Central memory CD8-positive, alpha-beta T cell (primary cell): ENCODE measurements around the gene KRTAP10-5.

Experiments
- ATAC-seq: fragments of 150-1000 bp; cut with Tn5 transposase; replicated peaks from 2 replicates; pipeline ENCODE4 v1.10.0; 2022; ENCODE audit warnings: mild to moderate bottlenecking, moderate FRiP score, moderate number of reproducible peaks; ENCODE audit not compliant: poor library complexity, severe bottlenecking; ENCODE audit errors: extremely low read depth
- DNase-seq, 2 donors: peaks; one replicate each; pipeline ENCODE4 v3.0.0; 2021; ENCODE audit warnings: low spot score in 2 of 2
- H3K27ac Mint-ChIP-seq: one replicate; pipeline ENCODE4 v1.8.0; 2022; ENCODE audit warnings: low read depth, mild to moderate bottlenecking, moderate library complexity, mixed read lengths
- H3K27me3 Mint-ChIP-seq: one replicate; pipeline ENCODE4 v1.8.0; 2022; ENCODE audit warnings: mixed read lengths
- H3K36me3 Mint-ChIP-seq: one replicate; pipeline ENCODE4 v1.8.0; 2022; ENCODE audit warnings: mild to moderate bottlenecking, moderate library complexity, mixed read lengths; ENCODE audit not compliant: insufficient read depth
- H3K4me1 Mint-ChIP-seq: one replicate; pipeline ENCODE4 v1.8.0; 2022; ENCODE audit warnings: mixed read lengths
- H3K4me3 Mint-ChIP-seq: one replicate; pipeline ENCODE4 v1.8.0; 2022; ENCODE audit warnings: mild to moderate bottlenecking, moderate library complexity, mixed read lengths
- H3K9me3 Mint-ChIP-seq: one replicate; pipeline ENCODE4 v1.8.0; 2022; ENCODE audit warnings: mixed read lengths

Gene KRTAP10-5

DNA sequence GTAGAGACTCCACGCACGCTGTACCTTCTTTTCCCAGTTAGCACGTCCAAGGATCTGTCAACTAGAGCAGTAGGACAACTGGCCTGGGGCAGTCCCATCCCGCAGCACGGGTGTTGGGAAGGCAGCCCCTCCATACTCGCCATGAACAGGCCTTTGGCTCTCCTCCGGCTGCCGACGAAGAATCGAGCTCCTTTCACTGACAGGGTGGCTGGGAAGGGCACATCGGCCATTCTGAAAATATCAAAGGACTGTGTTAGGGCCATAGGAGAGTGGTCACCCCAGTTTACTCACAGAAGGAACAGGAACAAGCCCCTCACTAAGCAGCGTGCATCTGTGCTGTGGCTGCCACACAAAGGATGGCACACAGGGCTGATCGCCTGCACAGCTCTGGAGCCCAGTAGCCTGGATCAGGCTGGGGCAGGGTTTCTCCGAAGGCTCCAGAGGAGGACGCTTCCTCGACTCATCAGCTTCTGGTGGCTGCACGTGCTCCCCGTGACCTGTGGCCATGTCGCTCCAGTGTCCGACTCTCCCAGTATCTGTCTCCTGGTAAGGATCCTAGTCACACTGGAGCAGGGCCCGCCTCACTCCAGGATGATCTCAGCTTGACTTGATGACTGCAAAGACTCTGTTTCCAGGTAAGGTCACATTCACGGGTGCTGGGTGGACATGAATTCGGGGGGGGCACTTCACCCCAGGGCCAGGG lies 49.4 kb downstream of the KRTAP10-5 start:
- Mint-ChIP-seq H3K27ac (no peak overlapping the region), H3K27me3 (no peaks in the 10 kb centered on the region), H3K4me3 (no peak overlapping the region), H3K36me3 (peaks cover 2% of the 10 kb centered on the region), H3K9me3 (no peaks in the 10 kb centered on the region), H3K4me1 (no peaks in the 10 kb centered on the region)
- DNase-seq, result no peak
- no peak for ATAC-seq

DNA sequence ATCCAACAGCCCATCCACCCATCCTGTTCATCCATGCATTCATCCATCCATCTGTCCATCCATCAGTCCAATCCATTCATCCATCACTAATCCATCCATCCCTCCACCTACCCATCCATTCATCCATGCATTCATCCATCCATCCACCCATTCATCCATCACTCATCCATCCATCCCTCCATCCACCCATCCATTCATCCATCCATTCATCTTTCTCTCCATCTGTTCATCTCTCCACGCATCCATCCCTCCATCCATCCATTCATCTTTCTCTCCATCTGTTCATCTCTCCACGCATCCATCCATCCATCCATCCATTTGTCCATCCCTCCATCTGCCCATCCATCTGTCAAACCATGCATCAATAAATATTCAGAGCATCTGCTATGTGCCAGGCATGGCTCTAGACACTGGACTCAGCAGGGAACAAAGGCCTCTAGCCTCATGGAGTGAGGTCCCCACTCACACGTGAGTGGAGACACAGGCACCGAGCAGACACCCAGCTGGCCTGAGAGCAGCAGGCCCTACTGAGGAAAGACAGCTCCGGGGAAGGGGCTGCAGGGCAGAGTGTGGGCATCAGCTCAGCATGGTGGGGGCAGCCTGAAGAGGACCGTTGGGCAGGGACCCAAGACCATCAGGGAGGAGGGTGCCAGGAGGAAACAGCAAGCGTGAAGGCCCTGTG lies 50.0 kb downstream of the KRTAP10-5 start:
- Mint-ChIP-seq H3K27ac (no peak overlapping the region), H3K4me3 (no peak overlapping the region), H3K27me3 (no peaks in the 10 kb centered on the region), H3K9me3 (no peaks in the 10 kb centered on the region), H3K4me1 (no peaks in the 10 kb centered on the region), H3K36me3 (peaks cover 2% of the 10 kb centered on the region)
- ATAC-seq, result no peak
- no peak for DNase-seq

DNA sequence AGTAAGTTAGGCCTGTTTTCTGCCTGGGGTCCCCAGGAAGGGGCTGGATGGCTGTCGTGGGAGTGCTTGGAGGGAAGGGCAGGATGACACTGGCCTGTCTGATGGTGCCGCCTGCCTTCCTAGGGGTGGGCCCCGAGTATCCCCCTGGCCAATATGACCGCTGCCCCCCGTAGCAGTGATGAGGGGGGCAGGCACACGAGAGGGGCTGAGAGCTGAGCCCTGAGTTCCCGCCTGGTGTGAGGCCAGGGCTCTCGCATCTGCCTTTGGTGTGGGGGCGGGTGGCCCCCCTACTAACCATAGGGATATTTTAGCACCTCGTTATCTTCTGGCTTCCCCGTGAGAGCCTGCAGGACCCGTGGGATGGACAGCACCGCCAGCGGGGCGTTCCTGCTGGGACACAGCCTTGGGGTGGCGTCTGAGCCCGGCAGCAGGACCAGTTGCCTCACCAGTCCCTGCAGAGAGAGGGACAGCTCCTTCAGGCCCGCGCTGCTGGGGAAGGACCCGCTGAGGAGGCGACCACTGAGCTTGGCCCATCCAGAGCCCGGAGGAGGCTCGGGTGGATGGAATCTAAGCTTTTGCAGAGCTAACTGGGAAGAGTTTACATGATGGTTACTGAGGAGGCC lies 50.8 kb downstream of the KRTAP10-5 start:
- Mint-ChIP-seq H3K36me3 (peaks cover 2% of the 10 kb centered on the region), H3K27ac (no peak overlapping the region), H3K4me1 (no peaks in the 10 kb centered on the region), H3K9me3 (no peaks in the 10 kb centered on the region), H3K4me3 (no peak overlapping the region), H3K27me3 (no peaks in the 10 kb centered on the region)
- no peak for DNase-seq
- no peak for ATAC-seq
